Pancreas (tissue), 10 donors: ENCODE results near the gene DOCK8. TPM values are rescaled to one million over a fixed set of nuclear protein-coding genes. Genes with fewer than 3 reads are reported as not detected.
"Not testable (repeated sequence)": the region's sequence is repeated elsewhere in the genome, so short reads cannot be mapped to it uniquely, and the experiment has no call there.

ENCODE experiments used
- ATAC-seq, 4 donors: fragments of 200-7000 bp; cut with Tn5 transposase; one replicate each; pipeline versions ENCODE4 v1.8.0 to v1.9.1; 2020; ENCODE audit warnings: mild to moderate bottlenecking in 4 of 4, moderate library complexity in 4 of 4
- DNase-seq, 6 donors: peaks; one replicate each; pipeline ENCODE4 v3.0.0-alpha.2; 2020
- FAIRE-seq: peaks from 2 replicates; lab custom pipeline; 2012; peaks lifted over from hg19 to GRCh38; lab: Jason Lieb, UNC
- H3K27ac ChIP-seq, 4 donors: fragments of 200-600 bp; sonication (generic); 1 replicate in 3 of 4; 2 replicates in 1 of 4; pipeline versions ENCODE4 v1.5.0 to v1.8.0; 2020
- H3K27me3 ChIP-seq, 4 donors: fragments of 200-600 bp; one replicate each; pipeline ENCODE4 v1.8.0; 2021
- H3K36me3 ChIP-seq, 3 donors: fragments of 200-600 bp; sonication (generic) in 1 of 3; one replicate each; pipeline versions ENCODE4 v1.5.0 to v1.8.0; 2020 to 2021
- H3K4me1 ChIP-seq, 3 donors: fragments of 200-600 bp; one replicate each; pipeline ENCODE4 v1.8.0; 2021
- H3K4me3 ChIP-seq, 4 donors: fragments of 200-600 bp; sonication (generic) in 2 of 4; one replicate each; pipeline versions ENCODE4 v1.5.0 to v1.8.0; 2020 to 2021
- H3K9me3 ChIP-seq, 4 donors: fragments of 200-600 bp; one replicate each; pipeline ENCODE4 v1.8.0; 2021
- CTCF ChIP-seq, 4 donors: fragments of 200-600 bp; sonication (generic) in 3 of 4; IDR thresholded peaks; one replicate each; pipeline versions ENCODE4 v1.5.0 to v1.8.0; 2021; ENCODE audit warnings: antibody characterized with exemption in 4 of 4
- WGBS, 2 donors: extraction: QIAGEN DNeasy Blood & Tissue Kit; methylation state at CpG; one replicate each; pipeline ENCODE4 v1.1.7; 2013; 5-methylcytosine and 5-hydroxymethylcytosine counted together
- intact Hi-C, 3 donors: fragments of 100-400 bp; cut with DNase I; formaldehyde crosslinking; loops; one replicate each; pipeline versions ENCODE4 v1.11.1 to v1.14.2; 2022
- polyA plus RNA-seq, 2 donors: library from polyadenylated mRNA; stranded (reverse); fragments of 200-250 nt; gene quantifications; one replicate each; pipeline ENCODE4 v1.2.3, GENCODE V29; 2013
- total RNA-seq, 6 donors: library from RNA; stranded (reverse); fragmentation: NEBNext Ultra II Directional in 4 of 6; extraction: Animal tissue kit (Norgen Biotek cat#: 25700) in 4 of 6; gene quantifications; one replicate each; pipeline versions ENCODE4 v1.2.1 to v1.2.4, GENCODE V29; 2021 to 2023
- donor health status: healthy with polysubstance abuse.
- donor health status: DM: no; HTN: no; CAD: no; lungs with moderate emphysema.
- donor health status: DM: no; HTN: no; CAD: no.
- donor health status: control.
- donor health status: control.
- donor health status: Bipolar disorder and iron deficiency.
- donor health status: DM: yes; HTN: yes; CAD: no.
- donor health status: DM: no; HTN: no; CAD: no.
- donor health status: DM: no; HTN: no; CAD: no.
- donor health status: DM: yes; HTN: yes; CAD: no.

The DOCK8 gene
- total RNA-seq (10 to 100 TPM in 3 of 6 donors, 1 to 10 TPM in 3; 4.3 to 22.7 (median 8.8) TPM), polyA plus RNA-seq (1 to 10 TPM; 1.7 to 2.9 TPM)

- H3K4me3 ChIP-seq = peak within 1 kb of the TSS; percentile 43 to 64 (median 48)
- no peaks in the 10 kb centered on the region for H3K27me3 ChIP-seq
- ATAC-seq = peak; percentile 89 to 92 (median 91)
- H3K36me3 ChIP-seq = no peaks in the 10 kb centered on the region
- no peaks in the 10 kb centered on the region for H3K9me3 ChIP-seq
- intact Hi-C loops = no loop called here
- peaks cover 0 to 62% (median 9%) of the 10 kb centered on the region in 3 donors for H3K4me1 ChIP-seq
- 1% methylated on average over 78 to 103 of the region's 103 CpGs for WGBS, 2 donors
- peak within 1 kb of the TSS; percentile 34 to 97 (median 92) for H3K27ac ChIP-seq
- peak; percentile 69 to 92 (median 80) for DNase-seq
- FAIRE-seq = no peak
- peak in 1 of 4 donors; percentile 15 for TF ChIP-seq CTCF (IDR thresholded peaks at IDR 0.05)
Observed at GRCh38 chr9:214648-215493, at the start of gene DOCK8. Gene DOCK8, plus strand, starts transcription at chr9:214865. Its CDS starts 112 bp downstream, at chr9:214977.

DNA sequence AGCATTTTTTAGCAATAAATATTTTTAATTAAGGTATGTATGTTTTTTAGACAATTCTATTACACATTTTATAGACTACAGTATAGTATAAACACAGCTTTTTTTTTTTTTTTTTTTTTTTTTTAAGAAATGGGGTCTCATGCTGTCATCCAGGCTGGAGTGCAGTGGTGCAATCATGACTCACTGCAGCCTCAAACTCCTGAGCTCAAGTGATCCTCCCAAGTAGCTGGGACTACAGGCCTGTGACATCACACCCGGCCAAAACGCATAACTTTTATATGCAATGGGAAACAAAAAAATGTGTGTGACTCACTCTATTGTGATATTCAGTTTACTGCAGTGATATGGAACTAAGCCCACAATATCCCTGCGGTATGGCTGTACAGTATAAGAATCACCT, 44.9 kb upstream of the DOCK8 start:
- H3K4me3 ChIP-seq, ATAC-seq, H3K27me3 ChIP-seq, FAIRE-seq, H3K36me3 ChIP-seq, intact Hi-C loops, DNase-seq, H3K9me3 ChIP-seq, H3K4me1 ChIP-seq, H3K27ac ChIP-seq: not testable (repeated sequence)
- WGBS, 2 donors = no CpG with 5 or more reads among the region's 3 CpGs

GRCh38 chr9:178140-178825, 36.4 kb upstream of the DOCK8 start:
- WGBS, 2 donors = 0 to 2% methylated on average over 15 to 17 of the region's 23 CpGs
- Histone ChIP-seq H3K4me3 (peak overlapping the region in 2 of 4 donors; percentile 26 to 29), H3K27ac (peak overlapping the region in 1 of 4 donors; percentile 28)
- ATAC-seq, intact Hi-C loops, H3K27me3 ChIP-seq, H3K36me3 ChIP-seq, H3K4me1 ChIP-seq, FAIRE-seq, H3K9me3 ChIP-seq: not testable (repeated sequence)
- peak in 3 of 6 donors; percentile 5 to 22 (median 13) for DNase-seq

DNA sequence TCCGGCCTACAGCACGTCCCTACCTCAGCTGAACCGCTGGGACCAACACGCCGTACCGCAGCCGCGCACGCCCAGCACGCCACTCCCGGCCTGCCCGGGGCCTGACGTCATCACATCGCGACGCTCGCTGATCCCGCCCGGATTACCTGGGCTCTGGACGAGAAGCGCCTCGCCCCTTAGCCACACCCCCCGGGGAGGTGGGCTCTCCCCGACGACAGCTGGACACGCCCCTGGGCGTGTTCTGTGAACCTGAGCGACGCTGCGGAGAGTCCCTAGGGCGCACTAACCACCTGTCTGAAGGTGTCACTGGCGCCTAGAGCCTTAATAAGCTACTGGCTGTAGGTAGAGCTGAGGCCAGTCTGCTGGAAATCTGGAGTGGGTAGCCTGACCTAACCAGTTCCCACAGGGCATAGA, 35.7 kb upstream of the DOCK8 start, which contains the start of gene ZNG1A:
Gene ZNG1A (minus strand): TSS at position 87 of the 414 bp plus-strand sequence. CDS start 87 bp downstream, outside the sequence.
- intact Hi-C loops, H3K27me3 ChIP-seq, ATAC-seq, H3K36me3 ChIP-seq, H3K9me3 ChIP-seq, FAIRE-seq, H3K4me1 ChIP-seq: not testable (repeated sequence)
- 0% methylated on average over 7 to 20 of the region's 32 CpGs for WGBS, 2 donors
- peak within 1 kb of the TSS in 1 of 4 donors; percentile 28 for H3K27ac ChIP-seq
- peak within 1 kb of the TSS in 2 of 4 donors; percentile 26 to 29 for H3K4me3 ChIP-seq
- peak in 3 of 6 donors; percentile 89 to 94 (median 92) for DNase-seq

DNA sequence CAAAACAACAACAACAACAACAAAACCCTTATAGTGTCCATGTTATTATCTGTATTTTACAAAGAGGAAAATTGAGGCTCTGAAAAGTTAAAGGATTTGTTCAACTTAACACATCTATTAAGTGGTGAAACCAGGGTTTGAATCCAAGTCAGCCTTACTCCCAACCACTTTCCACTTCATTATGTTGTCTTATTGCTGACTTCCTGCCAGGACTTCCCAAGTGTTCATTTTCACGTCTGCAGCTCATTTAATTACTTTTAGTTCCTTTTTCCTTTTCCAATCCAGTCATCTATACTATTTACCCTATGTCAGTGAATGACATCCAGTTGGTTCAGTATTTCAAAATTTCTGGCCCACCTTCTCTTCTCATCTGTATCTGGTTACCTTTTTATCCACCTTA, 15.1 kb upstream of the DOCK8 start:
- ATAC-seq, H3K9me3 ChIP-seq, DNase-seq, FAIRE-seq, H3K36me3 ChIP-seq, H3K4me1 ChIP-seq, H3K4me3 ChIP-seq, intact Hi-C loops, H3K27ac ChIP-seq, H3K27me3 ChIP-seq: not testable (repeated sequence)
- 25% methylated on average over 1 of the region's 1 CpG; no CpG with 5 or more reads in 1 of the 2 donors for WGBS, 2 donors

- no peak for FAIRE-seq
- TF ChIP-seq CTCF (IDR thresholded peaks at IDR 0.05) = no peak
Observed at GRCh38 chr9:206481-206880, 8.2 kb upstream of the DOCK8 start.

More at GRCh38 chr9:206481-206880, 8.2 kb upstream of the DOCK8 start:
- Histone ChIP-seq H3K27ac (no peak overlapping the region), H3K4me3 (no peak overlapping the region), H3K36me3 (no peaks in the 10 kb centered on the region), H3K27me3 (no peaks in the 10 kb centered on the region), H3K9me3 (no peaks in the 10 kb centered on the region), H3K4me1 (peaks cover 0 to 7% (median 0%) of the 10 kb centered on the region in 3 donors)
- intact Hi-C loops = no loop called here
- whole genome bisulfite sequencing, 2 donors = 74 to 76% methylated on average over 1 of the region's 1 CpG
- no peak for ATAC-seq
- DNase-seq = no peak
